ENCODE measurements around the gene NFASC. TPM values are rescaled to one million over a fixed set of nuclear protein-coding genes. Genes with fewer than 3 reads are reported as not detected.

Gene NFASC
- total RNA-seq, 1 experiment from 2014 or later: 20.1 TPM

DNA sequence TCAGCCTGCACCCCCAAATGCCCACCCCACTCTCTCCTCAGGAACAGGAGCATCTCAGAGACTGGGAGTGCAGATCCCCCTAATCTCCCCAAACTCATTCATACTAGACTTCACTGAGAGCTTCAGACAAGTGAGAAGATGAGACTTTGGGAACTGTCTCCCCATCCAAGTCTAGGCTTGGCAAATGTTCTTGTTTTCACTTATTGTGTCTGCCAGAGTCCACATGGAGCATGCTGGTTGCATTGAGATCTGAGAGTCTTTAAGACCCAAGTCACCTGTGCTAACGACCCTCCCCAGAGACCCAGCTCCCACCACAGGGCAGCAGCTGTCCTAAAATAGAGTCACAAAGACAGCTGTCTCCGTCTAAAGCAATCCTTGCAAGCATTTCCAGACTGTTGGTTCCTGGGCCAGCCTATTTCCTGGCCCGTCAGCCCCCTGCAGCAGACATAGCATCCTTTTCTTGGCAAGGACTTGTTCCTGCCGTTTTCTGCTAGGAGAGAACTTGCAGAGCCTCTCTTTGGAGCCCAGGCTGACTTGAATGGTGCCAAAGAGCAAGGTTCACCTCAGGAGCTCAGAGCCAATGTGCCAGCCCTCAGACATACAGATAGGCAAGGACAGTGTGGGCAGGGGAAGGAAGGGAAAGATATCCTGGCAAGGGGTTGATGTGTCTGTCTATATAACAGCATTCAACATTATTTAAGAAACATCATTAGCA is 170.5 kb downstream of the NFASC start:
- no peak overlapping the region for H3K4me3 Mint-ChIP-seq
- DNase-seq (ENCODE audit: low spot score) (no peak), ATAC-seq (no peak)
- H3K9me3 Mint-ChIP-seq: no peaks in the 10 kb centered on the region
- ChIA-PET POLR2A (no interaction called here), CTCF (interaction anchor here (1.2 to 8.8 kb wide), 3 partner anchors 20 to 100 kb away, joined by 3 to 90 read pairs (median 6); no protein-coding TSS in a partner anchor)
- H3K27me3 Mint-ChIP-seq (ENCODE audit: low read depth): peaks cover 44% of the 10 kb centered on the region
- H3K36me3 Mint-ChIP-seq: no peaks in the 10 kb centered on the region
- TF ChIP-seq TCF7 (CRISPR knock-in tag; IDR thresholded peaks at IDR 0.05; ENCODE audit: low read depth): no peak
- no peak for TF ChIP-seq ZNF671 (CRISPR knock-in tag; IDR thresholded peaks at IDR 0.05)
- TF ChIP-seq, protein P1, sequence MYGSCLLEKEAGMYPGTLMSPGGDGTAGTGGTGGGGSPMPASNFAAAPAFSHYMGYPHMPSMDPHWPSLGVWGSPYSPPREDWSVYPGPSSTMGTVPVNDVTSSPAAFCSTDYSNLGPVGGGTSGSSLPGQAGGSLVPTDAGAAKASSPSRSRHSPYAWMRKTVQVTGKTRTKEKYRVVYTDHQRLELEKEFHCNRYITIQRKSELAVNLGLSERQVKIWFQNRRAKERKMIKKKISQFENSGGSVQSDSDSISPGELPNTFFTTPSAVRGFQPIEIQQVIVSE (CRISPR knock-in tag; IDR thresholded peaks at IDR 0.05; ENCODE audit: borderline replicate concordance): no peak
- no peak for TF ChIP-seq RELA (CRISPR knock-in tag; IDR thresholded peaks at IDR 0.05; ENCODE audit: borderline replicate concordance)
- no peak for TF ChIP-seq MXD4 (CRISPR knock-in tag; IDR thresholded peaks at IDR 0.05; ENCODE audit: borderline replicate concordance)
- no peak for TF ChIP-seq IRF2 (CRISPR knock-in tag; IDR thresholded peaks at IDR 0.05; ENCODE audit: borderline replicate concordance, low read depth)
- no peak for TF ChIP-seq CREM (CRISPR knock-in tag; IDR thresholded peaks at IDR 0.05)
- no peak for TF ChIP-seq ZNF121 (CRISPR knock-in tag; IDR thresholded peaks at IDR 0.05)
- no peak for TF ChIP-seq ZNF232 (CRISPR knock-in tag; IDR thresholded peaks at IDR 0.05)
- no peak for TF ChIP-seq ZNF317 (CRISPR knock-in tag; IDR thresholded peaks at IDR 0.05; ENCODE audit: borderline replicate concordance, low read depth)
- no peak for TF ChIP-seq SMAD4 (CRISPR knock-in tag; IDR thresholded peaks at IDR 0.05)
- TF ChIP-seq USF2 (CRISPR knock-in tag; IDR thresholded peaks at IDR 0.05): no peak
- no peak overlapping the region for H3K27ac Mint-ChIP-seq
- H3K4me1 Mint-ChIP-seq: peaks cover 26% of the 10 kb centered on the region

- Mint-ChIP-seq H3K27me3 (ENCODE audit: low read depth) (peaks cover 44% of the 10 kb centered on the region), H3K4me3 (peak overlapping the region; percentile 18; the same call in 1 of the 2 replicates), H3K9me3 (no peaks in the 10 kb centered on the region), H3K4me1 (peaks cover 33% of the 10 kb centered on the region), H3K36me3 (no peaks in the 10 kb centered on the region), H3K27ac (no peak overlapping the region)
- CTCF ChIA-PET: interaction anchor here (1.0 to 8.8 kb wide), 3 partner anchors 19 to 53 kb away, joined by 3 to 90 read pairs (median 4); no protein-coding TSS in a partner anchor
- POLR2A ChIA-PET: no interaction called here
- DNase-seq (ENCODE audit: low spot score) (no peak), ATAC-seq (no peak)
- TF ChIP-seq RORB (CRISPR knock-in tag; IDR thresholded peaks at IDR 0.05) (no peak), HMGXB4 (CRISPR knock-in tag; IDR thresholded peaks at IDR 0.05) (no peak), ZNF671 (CRISPR knock-in tag; IDR thresholded peaks at IDR 0.05) (no peak), ETV6 (CRISPR knock-in tag; IDR thresholded peaks at IDR 0.05) (no peak), TEAD1 (CRISPR knock-in tag; IDR thresholded peaks at IDR 0.05) (no peak)
These were observed 171.6 kb downstream of the NFASC start for GRCh38 chr1:205041998-205042910.

Data from WTC11 (cell line).